Mesendoderm (in vitro differentiated cells): ENCODE measurements around the gene TLE4.
A peak's percentile ranks its signal among the peaks of the same experiment; 100 is the strongest.
"Not testable (repeated sequence)": the region's sequence is repeated elsewhere in the genome, so short reads cannot be mapped to it uniquely, and the experiment has no call there.

Source experiments
- DNase-seq: peaks from one replicate; pipeline ENCODE4 v3.0.0; 2013
- H2AK5ac ChIP-seq: 2 replicates; pipeline ENCODE4 v1.6.1; 2013; ENCODE audit warnings: low read length, inconsistent platforms
- H2BK120ac ChIP-seq: 2 replicates; pipeline ENCODE4 v1.6.1; 2013; ENCODE audit warnings: low read depth, mild to moderate bottlenecking, low read length, moderate library complexity, mixed read lengths
- H2BK15ac ChIP-seq: replicated peaks from 2 replicates; pipeline ENCODE4 v1.6.1; 2013; ENCODE audit warnings: low read depth, mild to moderate bottlenecking, moderate library complexity
- H2BK5ac ChIP-seq: 2 replicates; pipeline ENCODE4 v1.6.1; 2013; ENCODE audit warnings: low read length, inconsistent platforms
- H3K18ac ChIP-seq: 2 replicates; pipeline ENCODE4 v1.6.1; 2013; ENCODE audit warnings: mild to moderate bottlenecking, low read length, mixed read lengths
- H3K23ac ChIP-seq: one replicate; pipeline ENCODE4 v1.6.1; 2013; ENCODE audit warnings: low read length
- H3K27ac ChIP-seq: 2 replicates; pipeline ENCODE4 v1.5.1; 2013; ENCODE audit warnings: low read depth, mild to moderate bottlenecking, inconsistent platforms, low read length, moderate library complexity
- H3K27me3 ChIP-seq: 2 replicates; pipeline ENCODE4 v1.6.1; 2013; ENCODE audit warnings: low read length, control low read depth, mild to moderate bottlenecking, inconsistent platforms; ENCODE audit not compliant: insufficient read depth, poor library complexity
- H3K36me3 ChIP-seq: 2 replicates; pipeline ENCODE4 v1.6.1; 2013; ENCODE audit warnings: low read length, inconsistent platforms; ENCODE audit not compliant: control insufficient read depth, insufficient read depth
- H3K4ac ChIP-seq: one replicate; pipeline ENCODE4 v1.6.1; 2013; ENCODE audit warnings: low read depth, mild to moderate bottlenecking, low read length, moderate library complexity
- H3K4me1 ChIP-seq: 2 replicates; pipeline ENCODE4 v1.6.1; 2013; ENCODE audit warnings: low read depth, low read length, inconsistent platforms; ENCODE audit not compliant: control insufficient read depth
- H3K4me2 ChIP-seq: 2 replicates; pipeline ENCODE4 v1.6.1; 2013; ENCODE audit warnings: low read length
- H3K4me3 ChIP-seq: 2 replicates; pipeline ENCODE4 v1.5.1; 2013; ENCODE audit warnings: mild to moderate bottlenecking, low read length
- H3K56ac ChIP-seq: one replicate; pipeline ENCODE4 v1.6.1; 2013; ENCODE audit warnings: low read length
- H3K79me1 ChIP-seq: 2 replicates; pipeline ENCODE4 v1.6.1; 2013; ENCODE audit warnings: low read length, inconsistent platforms
- H3K79me2 ChIP-seq: 2 replicates; pipeline ENCODE4 v1.6.1; 2013; ENCODE audit warnings: mild to moderate bottlenecking, low read length; ENCODE audit not compliant: control insufficient read depth, insufficient read depth
- H3K9ac ChIP-seq: 2 replicates; pipeline ENCODE4 v1.6.1; 2013; ENCODE audit warnings: low read length, inconsistent platforms
- H4K5ac ChIP-seq: one replicate; pipeline ENCODE4 v1.6.1; 2013; ENCODE audit warnings: low read length
- H4K8ac ChIP-seq: one replicate; pipeline ENCODE4 v1.6.1; 2013; ENCODE audit warnings: low read depth, mild to moderate bottlenecking, control low read depth, low read length, moderate library complexity
- whole genome bisulfite sequencing: extraction: QIAGEN DNeasy Blood & Tissue Kit; methylation state at CpG from one replicate; pipeline ENCODE4 v1.1.7; 2013; ENCODE audit warnings: low lambda C conversion rate, missing lambda C conversion rate; ENCODE audit not compliant: insufficient coverage; ENCODE audit errors: extremely low coverage; 5-methylcytosine and 5-hydroxymethylcytosine counted together

TLE4 gene

DNA sequence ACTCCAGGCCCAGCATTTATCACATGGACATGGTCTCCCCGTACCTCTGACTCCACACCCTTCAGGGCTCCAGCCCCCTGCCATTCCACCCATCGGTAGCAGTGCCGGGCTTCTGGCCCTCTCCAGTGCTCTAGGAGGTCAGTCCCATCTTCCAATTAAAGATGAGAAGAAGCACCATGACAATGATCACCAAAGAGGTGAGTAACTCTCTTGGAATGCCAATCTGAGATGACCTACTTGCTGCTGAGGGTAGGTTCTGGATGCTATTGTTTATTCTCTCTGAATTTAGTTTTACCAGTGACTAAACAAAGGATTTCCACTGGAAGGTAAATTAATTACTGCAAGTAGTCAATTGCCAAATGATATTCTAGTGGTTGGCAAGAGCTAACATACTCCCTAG lies 80.8 kb downstream of the TLE4 start:
- H2BK120ac ChIP-seq: no peak overlapping the region
- H3K4me1 ChIP-seq: no peaks in the 10 kb centered on the region
- DNase-seq: peak; percentile 82
- no peak overlapping the region for H4K5ac ChIP-seq
- no peak overlapping the region for H3K9ac ChIP-seq
- H3K36me3 ChIP-seq: no peaks in the 10 kb centered on the region
- H4K8ac ChIP-seq: no peak overlapping the region
- no peak overlapping the region for H2BK15ac ChIP-seq
- no peaks in the 10 kb centered on the region for H3K79me1 ChIP-seq
- H3K56ac ChIP-seq: no peak overlapping the region
- H3K4me3 ChIP-seq: no peak overlapping the region
- no peak overlapping the region for H3K18ac ChIP-seq
- no peak overlapping the region for H3K27ac ChIP-seq
- H3K27me3 ChIP-seq: no peaks in the 10 kb centered on the region
- no peak overlapping the region for H2BK5ac ChIP-seq
- H3K79me2 ChIP-seq: no peaks in the 10 kb centered on the region
- H2AK5ac ChIP-seq: no peak overlapping the region
- no peak overlapping the region for H3K23ac ChIP-seq
- no CpG with 5 or more reads among the region's 3 CpGs for whole genome bisulfite sequencing
- no peak overlapping the region for H3K4ac ChIP-seq
- no peak overlapping the region for H3K4me2 ChIP-seq

DNA sequence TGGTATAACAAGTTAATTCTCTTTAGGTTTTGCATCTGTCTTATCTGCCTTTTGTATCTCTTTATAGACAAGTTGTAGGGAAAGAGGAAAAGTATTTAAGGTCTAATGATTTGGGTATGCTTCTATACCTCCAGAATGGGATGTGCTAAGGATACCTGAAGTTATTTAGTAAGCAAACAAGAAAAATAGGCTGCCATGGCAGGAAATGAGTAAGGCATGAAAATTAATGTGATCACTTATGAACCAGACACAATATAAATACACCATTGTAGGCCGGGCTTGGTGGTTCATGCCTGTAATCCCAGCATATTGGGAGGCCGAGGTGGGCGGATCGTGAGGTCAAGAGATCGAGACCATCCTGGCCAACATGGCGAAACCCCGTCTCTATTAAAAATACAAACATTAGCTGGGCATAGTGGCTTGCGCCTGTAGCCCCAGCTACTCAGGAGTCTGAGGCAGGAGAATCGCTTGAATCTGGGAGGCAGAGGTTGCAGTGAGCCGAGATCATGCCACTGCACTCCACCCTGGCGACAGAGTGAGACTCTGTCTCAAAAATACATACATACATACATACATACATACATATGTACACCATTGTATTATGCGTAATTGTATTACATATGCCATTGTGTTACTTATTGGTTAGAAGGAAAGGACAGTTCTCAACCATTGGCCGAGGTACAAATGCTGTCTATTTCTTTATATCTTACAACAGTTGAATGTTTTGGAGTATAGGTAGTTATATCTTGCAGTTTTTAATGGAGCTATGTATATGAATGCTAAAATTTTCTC lies 83.0 kb downstream of the TLE4 start:
- H2BK120ac ChIP-seq, H2AK5ac ChIP-seq, H3K79me2 ChIP-seq, H4K5ac ChIP-seq, H3K27me3 ChIP-seq, H3K4me1 ChIP-seq, H3K23ac ChIP-seq, H3K56ac ChIP-seq, H3K4me3 ChIP-seq, H3K4ac ChIP-seq, H3K9ac ChIP-seq, DNase-seq, H2BK5ac ChIP-seq, H3K79me1 ChIP-seq, H3K36me3 ChIP-seq, H2BK15ac ChIP-seq, H4K8ac ChIP-seq, H3K27ac ChIP-seq, H3K4me2 ChIP-seq, H3K18ac ChIP-seq: not testable (repeated sequence)
- WGBS: no CpG with 5 or more reads among the region's 13 CpGs

DNA sequence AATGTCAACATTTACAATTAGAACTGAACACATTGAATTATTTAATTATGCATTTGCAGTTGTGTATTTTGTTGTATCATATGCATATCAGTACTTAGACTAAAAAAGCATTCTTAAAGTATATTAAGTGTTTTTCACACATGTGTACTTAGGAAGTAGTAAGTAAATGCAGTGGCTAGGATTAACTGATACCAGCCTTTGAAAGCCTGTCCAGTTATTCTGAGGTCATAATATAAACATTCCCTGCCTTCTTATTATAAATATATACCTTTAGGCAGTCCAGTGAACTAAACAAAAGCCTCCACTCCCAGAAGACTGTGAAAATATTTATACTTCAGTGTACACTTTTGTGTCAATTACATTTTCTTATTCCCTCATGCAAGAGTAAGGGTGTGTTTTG lies 83.8 kb downstream of the TLE4 start:
- Histone ChIP-seq H3K27me3 (no peaks in the 10 kb centered on the region), H2BK120ac (no peak overlapping the region), H3K56ac (no peak overlapping the region), H3K18ac (no peak overlapping the region), H2AK5ac (no peak overlapping the region), H4K5ac (no peak overlapping the region), H3K27ac (no peak overlapping the region), H3K79me2 (no peaks in the 10 kb centered on the region), H3K4me2 (no peak overlapping the region), H3K9ac (no peak overlapping the region), H3K79me1 (no peaks in the 10 kb centered on the region), H2BK5ac (no peak overlapping the region), H4K8ac (no peak overlapping the region), H3K23ac (no peak overlapping the region), H3K36me3 (no peaks in the 10 kb centered on the region), H3K4me3 (no peak overlapping the region), H2BK15ac (no peak overlapping the region), H3K4me1 (no peaks in the 10 kb centered on the region), H3K4ac (no peak overlapping the region)
- no peak for DNase-seq

DNA sequence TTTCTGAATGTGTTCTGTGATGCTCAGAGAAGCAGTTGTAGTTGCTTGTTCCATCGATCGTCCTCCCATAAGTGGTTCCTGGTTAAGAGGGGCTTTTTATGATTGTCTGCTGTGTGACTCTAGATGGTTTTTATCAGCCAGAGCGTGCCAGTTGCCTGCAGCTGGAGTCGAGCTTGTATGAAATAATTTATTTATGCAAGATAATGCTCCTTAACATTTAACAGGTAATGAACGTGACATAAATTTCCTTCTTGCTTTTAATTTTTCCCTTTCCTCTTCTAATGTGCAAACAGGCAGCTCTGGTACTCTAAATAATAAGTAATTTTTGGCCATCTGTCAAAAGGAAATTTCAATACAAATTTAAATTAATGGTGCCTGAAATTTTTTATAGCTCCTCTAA lies 84.4 kb downstream of the TLE4 start:
- Histone ChIP-seq H3K9ac (no peak overlapping the region), H3K4me1 (no peaks in the 10 kb centered on the region), H4K5ac (no peak overlapping the region), H3K18ac (no peak overlapping the region), H3K56ac (no peak overlapping the region), H3K27me3 (no peaks in the 10 kb centered on the region), H4K8ac (no peak overlapping the region), H3K4me3 (no peak overlapping the region), H2BK5ac (no peak overlapping the region), H3K4ac (no peak overlapping the region), H2BK120ac (no peak overlapping the region), H2BK15ac (no peak overlapping the region), H3K23ac (no peak overlapping the region), H3K79me1 (no peaks in the 10 kb centered on the region), H3K27ac (no peak overlapping the region), H3K36me3 (no peaks in the 10 kb centered on the region), H3K79me2 (no peaks in the 10 kb centered on the region), H2AK5ac (no peak overlapping the region), H3K4me2 (no peak overlapping the region)
- no peak for DNase-seq
- WGBS: no CpG with 5 or more reads among the region's 5 CpGs

DNA sequence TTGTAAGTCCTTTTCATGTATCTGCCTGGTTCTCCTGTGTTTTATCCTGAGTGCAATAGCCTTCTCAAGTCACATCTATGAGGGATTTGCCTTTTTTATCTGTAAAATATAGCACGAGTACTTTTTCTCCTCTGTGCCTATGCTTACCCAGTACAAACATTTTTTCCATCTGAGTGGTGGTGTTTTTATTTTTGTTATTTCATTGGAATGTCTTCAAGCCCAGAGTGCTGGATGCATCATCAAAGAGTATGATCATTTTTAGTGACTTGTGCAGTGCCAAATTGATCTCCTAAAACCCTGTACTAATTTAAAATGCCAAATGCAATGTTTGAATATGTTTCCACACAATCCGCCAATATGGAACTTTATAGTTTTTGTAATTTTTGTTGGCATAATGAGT lies 86.1 kb downstream of the TLE4 start:
- no peaks in the 10 kb centered on the region for H3K36me3 ChIP-seq
- WGBS: no CpG with 5 or more reads among the region's 2 CpGs

DNA sequence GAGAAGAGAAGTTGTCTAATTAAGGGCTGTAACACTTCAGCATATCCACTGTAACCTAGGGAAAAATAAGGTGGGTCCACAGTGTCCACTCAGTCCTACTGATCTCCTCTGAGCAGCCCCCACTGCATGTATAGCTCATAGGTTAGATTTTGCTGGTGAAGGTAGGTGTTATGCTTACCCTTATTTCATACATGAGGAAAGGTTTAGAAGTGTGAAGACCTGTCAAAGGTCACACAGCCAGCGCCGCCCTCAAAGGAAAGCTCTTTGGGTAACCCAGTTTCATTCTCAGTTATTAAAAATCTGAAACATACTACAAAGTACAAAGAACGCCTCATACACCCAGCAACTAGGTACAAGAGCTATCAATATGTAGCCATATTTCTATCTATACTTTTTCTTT lies 87.2 kb downstream of the TLE4 start:
- Histone ChIP-seq H3K27ac (no peak overlapping the region), H4K8ac (no peak overlapping the region), H3K23ac (no peak overlapping the region), H3K79me2 (no peaks in the 10 kb centered on the region), H3K4ac (no peak overlapping the region), H3K36me3 (no peaks in the 10 kb centered on the region), H3K9ac (no peak overlapping the region), H3K18ac (no peak overlapping the region), H3K4me1 (peaks cover 3% of the 10 kb centered on the region), H3K79me1 (no peaks in the 10 kb centered on the region), H3K4me2 (no peak overlapping the region), H4K5ac (no peak overlapping the region), H2BK120ac (no peak overlapping the region), H3K56ac (no peak overlapping the region), H2BK15ac (no peak overlapping the region), H2BK5ac (no peak overlapping the region), H3K27me3 (no peaks in the 10 kb centered on the region), H2AK5ac (no peak overlapping the region), H3K4me3 (no peak overlapping the region)
- DNase-seq: no peak
- no CpG with 5 or more reads among the region's 3 CpGs for WGBS

More for the DNA sequence above, 86.1 kb downstream of the TLE4 start:
- Histone ChIP-seq H3K4ac (no peak overlapping the region), H3K4me1 (peaks cover 3% of the 10 kb centered on the region), H3K18ac (no peak overlapping the region), H2AK5ac (no peak overlapping the region), H3K4me3 (no peak overlapping the region), H3K56ac (no peak overlapping the region), H3K9ac (no peak overlapping the region), H2BK120ac (no peak overlapping the region), H4K8ac (no peak overlapping the region), H3K79me2 (no peaks in the 10 kb centered on the region), H3K27me3 (no peaks in the 10 kb centered on the region), H2BK5ac (no peak overlapping the region), H3K4me2 (no peak overlapping the region), H4K5ac (no peak overlapping the region), H3K79me1 (no peaks in the 10 kb centered on the region), H3K27ac (no peak overlapping the region), H2BK15ac (no peak overlapping the region), H3K23ac (no peak overlapping the region)
- DNase-seq: no peak
